ENCODE measurements around the gene IL15. TPM values are rescaled to one million over a fixed set of nuclear protein-coding genes. Genes with fewer than 3 reads are reported as not detected.

Gene IL15
- total and polyA plus RNA-seq, 2 of the 4 experiments (the other 2 are of a cell fraction), result 5.0 to 5.2 TPM

- Histone ChIP-seq H3K9me3 (ENCODE audit: control insufficient read depth, insufficient read depth, low read length) (no peaks in the 10 kb centered on the region), H3K36me3 (ENCODE audit: control insufficient read depth, insufficient read depth, low read length) (no peaks in the 10 kb centered on the region), H2BK5ac (ENCODE audit: low read depth, low read length, poor library complexity, severe bottlenecking) (no peak overlapping the region), H2BK120ac (ENCODE audit: low read depth, low read length) (no peak overlapping the region), H2BK20ac (ENCODE audit: low read depth, low read length) (no peak overlapping the region), H2AK9ac (replicated peaks; ENCODE audit: low read depth, low read length, poor library complexity) (peak overlapping the region; percentile 5), H3K27me3 (ENCODE audit: control insufficient read depth, insufficient read depth, low read length) (no peaks in the 10 kb centered on the region), H4K20me1 (ENCODE audit: insufficient read depth, low read length) (no peaks in the 10 kb centered on the region), H3K56ac (ENCODE audit: extremely low read depth, insufficient read depth, low read length) (no peak overlapping the region), H3K18ac (ENCODE audit: low read depth, low read length) (no peak overlapping the region), H2AFZ (replicated peaks; ENCODE audit: low read length, poor library complexity) (no peak overlapping the region), H2BK15ac (ENCODE audit: low read depth, low read length) (no peak overlapping the region), H3K27ac (ENCODE audit: insufficient read depth, low read length) (no peak overlapping the region), H3K14ac (replicated peaks; ENCODE audit: low read depth, low read length) (no peak overlapping the region), H2AK5ac (ENCODE audit: low read depth, low read length) (no peak overlapping the region), H3K4me3 (ENCODE audit: insufficient read depth, low read depth, low read length) (no peak overlapping the region), H3K4me1 (ENCODE audit: control insufficient read depth, insufficient read depth, low read length) (no peaks in the 10 kb centered on the region), H3K4me2 (ENCODE audit: low read depth, low read length) (no peak overlapping the region), H3K79me1 (ENCODE audit: low read depth in 1 of 2, low read length in 2 of 2) (no peaks in the 10 kb centered on the region), H3K23ac (ENCODE audit: low read depth, low read length) (no peak overlapping the region), H4K8ac (ENCODE audit: low read depth in 2 of 2, low read length in 2 of 2) (no peak overlapping the region), H3K4ac (ENCODE audit: low read depth, low read length) (no peak overlapping the region), H3K9me1 (ENCODE audit: insufficient read depth, low read length) (no peaks in the 10 kb centered on the region), H4K5ac (ENCODE audit: low read depth, low read length) (no peak overlapping the region), H3K9ac (ENCODE audit: low read depth, low read length) (no peak overlapping the region), H4K91ac (ENCODE audit: insufficient read depth, low read depth, low read length) (no peak overlapping the region)
- CTCF ChIA-PET, result no interaction called here
- TF ChIP-seq RFX5 (IDR thresholded peaks at IDR 0.05; ENCODE audit: low read depth, low read length) (no peak), MAZ (IDR thresholded peaks at IDR 0.05; ENCODE audit: borderline replicate concordance, low read depth, low read length) (no peak)
- dilution Hi-C loops (cut with HindIII; ENCODE audit: low sequenced_read_pairs, unreplicated experiment) (no loop called here), in situ Hi-C loops (cut with MboI; ENCODE audit: low sequenced_read_pairs) (no loop called here), intact Hi-C loops (cut with micrococcal nuclease) (loop anchor here (10.0 kb wide), 1 partner anchor 724 kb away; no protein-coding TSS in a partner anchor)
- WGBS, 2 experiments (ENCODE audit: extremely low coverage in 2 of 2, insufficient read length in 1 of 2), result no CpG with 5 or more reads among the region's 1 CpG
- ATAC-seq (ENCODE audit: low read depth) (no peak), DNase-seq (no peak)
- BruUV-seq (replicated peaks), result no TSS peak
- POLR2A ChIA-PET (ENCODE audit: unreplicated experiment), result no interaction called here
Measured at GRCh38 chr4:141630854-141631253, 5.5 kb upstream of the IL15 start.

Data from IMR-90 (cell line).